G401.6 (cell line): ENCODE data around the gene SMAD7.
"Not testable (repeated sequence)": the region's sequence is repeated elsewhere in the genome, so short reads cannot be mapped to it uniquely, and the experiment has no call there.

ENCODE experiments used
- FAIRE-seq: peaks from 2 replicates; lab custom pipeline; 2012; peaks lifted over from hg19 to GRCh38; lab: Jason Lieb, UNC

Gene SMAD7

GRCh38 chr18:48877941-48878340, 72.8 kb downstream of the SMAD7 start:
- FAIRE-seq = no peak

GRCh38 chr18:48876590-48876989, 74.2 kb downstream of the SMAD7 start:
- FAIRE-seq = no peak

- FAIRE-seq = no peak
These were observed 74.7 kb downstream of the SMAD7 start for GRCh38 chr18:48875942-48876511.

DNA sequence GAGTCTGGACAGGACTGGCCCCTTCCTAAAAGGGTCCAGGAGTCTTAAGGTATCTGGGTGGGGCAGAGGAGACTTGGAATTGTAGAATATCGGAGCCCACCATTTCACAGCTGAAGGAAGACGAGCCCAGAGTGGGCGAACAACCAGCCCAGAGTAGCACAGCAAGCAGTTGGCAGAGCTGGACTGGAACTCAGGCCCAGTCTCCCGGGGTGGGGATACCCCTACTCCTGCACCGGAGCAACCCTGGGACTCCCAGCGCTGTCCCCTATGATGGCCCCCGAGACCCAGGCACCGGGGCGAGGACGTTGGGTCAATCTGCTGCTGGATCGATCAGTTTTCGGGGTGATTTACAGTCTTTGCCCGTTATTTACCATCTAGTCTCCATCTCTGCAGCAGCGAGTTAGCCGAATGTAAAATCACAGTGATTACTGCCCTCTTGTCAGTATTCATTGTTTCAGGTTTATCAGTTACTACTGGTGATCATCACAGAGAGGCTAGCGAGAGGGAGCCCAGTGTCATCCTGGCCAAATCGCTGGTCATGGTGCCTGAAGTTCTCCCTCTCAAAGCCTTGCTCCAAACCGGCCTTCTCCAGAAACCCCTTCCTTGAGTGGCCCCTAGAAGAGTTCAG, 75.3 kb downstream of the SMAD7 start:
- FAIRE-seq = no peak

DNA sequence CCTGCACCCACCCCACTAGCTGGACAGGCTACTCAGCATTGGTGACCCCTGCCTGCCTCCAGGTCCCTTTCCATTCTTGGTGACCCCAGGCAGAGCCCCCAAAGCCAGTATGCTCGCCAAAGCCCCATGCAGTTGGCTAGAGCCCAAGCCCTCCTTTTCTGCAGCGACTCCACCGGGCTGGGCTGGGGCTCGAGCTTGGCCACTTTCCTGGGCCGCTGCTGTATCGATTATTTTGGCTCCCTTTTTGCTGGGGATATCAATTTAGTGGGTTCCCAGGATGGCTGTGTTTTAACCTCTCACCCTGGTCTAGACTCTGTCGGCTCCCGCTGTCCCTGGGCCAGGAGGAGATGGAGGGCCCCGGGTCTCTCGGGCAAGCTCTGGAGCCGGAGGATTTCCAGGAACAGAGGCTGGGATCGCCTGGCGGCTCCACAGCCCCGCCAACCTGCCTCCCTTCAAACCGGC, 76.0 kb downstream of the SMAD7 start:
- no peak for FAIRE-seq

DNA sequence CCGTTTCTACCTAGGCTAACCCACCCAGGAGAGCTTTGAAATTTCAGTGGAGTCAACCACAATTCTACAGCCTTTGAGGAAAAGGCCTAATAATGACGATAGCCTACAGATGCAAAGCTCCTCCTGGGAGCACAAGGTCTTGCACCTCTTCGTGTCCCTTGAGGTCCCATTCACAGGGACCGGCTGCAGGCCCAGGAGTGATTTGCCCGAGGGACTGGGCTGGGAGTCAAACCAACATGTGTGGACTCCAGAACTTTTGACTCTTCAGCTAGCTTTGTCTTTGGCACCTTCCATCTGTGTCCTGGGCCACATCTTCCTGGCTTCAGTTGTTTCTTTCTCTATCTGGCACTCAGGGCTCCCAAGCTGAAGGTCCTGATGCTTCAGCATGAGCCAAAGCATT, 76.5 kb downstream of the SMAD7 start:
- no peak for FAIRE-seq

DNA sequence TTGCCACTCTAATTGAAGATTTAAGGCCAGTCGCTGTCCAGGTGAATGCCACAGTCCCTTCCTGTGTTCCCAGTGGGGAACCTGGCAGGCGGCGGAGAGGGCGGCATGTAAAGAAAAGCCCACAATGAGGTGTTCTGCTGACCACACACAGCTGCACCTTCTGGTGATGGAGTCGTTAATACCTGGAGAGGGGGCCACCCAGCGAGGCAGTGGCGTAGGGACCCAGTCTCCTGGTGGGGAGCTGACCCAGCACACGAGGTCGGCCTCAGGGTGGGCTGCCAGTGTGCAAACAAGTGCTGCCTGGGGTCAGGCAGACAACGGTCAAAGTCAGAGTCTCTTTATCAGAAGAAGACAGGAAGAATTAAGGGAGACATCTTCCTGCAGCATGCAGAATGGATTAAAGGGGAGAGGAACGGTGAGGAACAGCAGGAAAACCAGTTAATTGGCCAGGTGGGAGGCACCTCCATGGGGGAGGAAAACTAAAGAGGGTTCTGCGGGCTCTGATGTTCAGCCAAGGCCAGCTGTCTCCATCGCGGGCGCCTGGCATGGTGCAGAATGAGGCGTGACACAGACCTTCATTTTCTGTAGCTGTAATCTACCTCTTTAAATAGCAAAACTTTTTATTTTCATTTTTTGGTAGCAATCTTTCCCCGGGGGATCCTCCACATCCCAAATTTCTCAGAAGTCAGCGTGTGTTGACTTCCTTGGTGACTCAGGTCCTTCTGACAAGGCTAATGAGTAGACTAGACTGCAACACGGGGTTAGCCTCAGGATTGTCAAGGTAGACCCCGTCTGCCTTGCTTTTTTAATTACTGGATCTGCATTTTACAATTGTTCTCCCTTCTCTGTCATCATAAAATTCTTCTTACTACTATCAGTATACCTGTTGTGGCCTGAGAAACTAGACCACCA, 78.3 kb downstream of the SMAD7 start:
- FAIRE-seq = no peak

DNA sequence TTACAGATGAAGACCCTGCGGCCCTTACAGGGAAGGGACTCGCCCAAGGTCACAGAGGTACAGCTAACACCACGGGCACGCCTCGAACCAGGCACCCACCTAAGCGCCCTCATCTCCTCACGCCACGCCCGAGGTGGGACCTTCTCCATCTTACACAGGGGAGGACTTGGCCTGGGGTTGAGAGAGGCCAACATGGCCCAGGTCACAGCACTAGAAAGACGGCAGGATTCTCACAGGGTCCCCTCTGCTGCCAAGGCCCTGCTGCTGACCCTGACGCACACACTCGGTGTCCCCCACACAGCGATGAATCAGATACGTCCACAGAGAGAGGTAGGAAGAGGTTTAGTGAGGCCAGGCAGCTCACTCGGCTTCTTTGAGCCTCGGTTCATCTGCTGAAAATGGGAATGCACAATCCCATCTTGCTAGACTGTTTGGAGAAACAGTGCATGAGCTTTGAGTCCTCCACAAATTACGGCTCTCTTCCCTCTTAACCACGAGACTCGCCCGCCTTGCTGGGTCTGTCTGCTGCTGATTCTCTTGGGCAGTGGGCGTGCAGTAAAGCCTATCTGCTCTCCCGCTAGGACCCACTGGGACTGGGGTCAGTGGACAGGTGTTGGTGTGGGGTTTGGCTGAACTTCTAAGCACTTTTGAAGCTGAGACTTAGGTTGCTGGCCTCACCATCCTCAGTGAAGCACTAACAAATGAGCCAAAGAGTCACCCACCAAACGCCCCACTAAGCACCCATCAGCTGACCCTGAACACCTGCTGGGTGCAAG, 79.2 kb downstream of the SMAD7 start:
- FAIRE-seq = no peak

DNA sequence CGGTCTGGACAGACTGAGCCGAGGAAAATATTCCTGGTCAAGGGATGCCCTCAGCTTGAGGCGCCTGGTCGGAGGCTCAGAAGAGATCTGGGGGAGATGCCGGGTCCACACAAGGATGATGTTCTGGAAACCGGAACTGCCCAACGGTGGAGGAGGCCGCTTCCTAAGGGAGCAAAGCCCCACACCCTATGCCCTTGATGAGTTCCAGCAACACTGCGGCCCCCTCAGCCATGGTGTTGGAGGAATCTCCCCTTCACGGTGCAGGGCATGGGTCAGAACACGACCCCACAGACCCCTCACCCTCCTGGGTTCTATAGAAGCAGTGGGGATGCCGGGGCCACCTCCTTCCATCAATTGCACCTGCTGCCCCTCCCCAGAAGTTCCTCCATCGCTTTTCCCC, 79.8 kb downstream of the SMAD7 start:
- FAIRE-seq = not testable (repeated sequence)
